IMR-90 (cell line): ENCODE measurements around the gene GABRB2. TPM values are rescaled to one million over a fixed set of nuclear protein-coding genes. Genes with fewer than 3 reads are reported as not detected.

ENCODE experiments used
- ATAC-seq: fragments of 200-7000 bp; cut with Tn5 transposase; 2 replicates; pipeline ENCODE4 v1.9.1; 2020; ENCODE audit warnings: low read depth, mild to moderate bottlenecking, moderate library complexity
- BruUV-seq: library from RNA; stranded (reverse); fragments of 400-500 nt; replicated peaks from 2 replicates; lab custom pipeline; 2021; lab: Mats Ljungman, UMichigan
- CTCF ChIA-PET: fragments of 300-600 bp; formaldehyde crosslinking; extraction: SDS; loops from one replicate; lab custom pipeline; 2021; ENCODE audit warnings: antibody characterized with exemption; lab: Yijun Ruan, JAX
- POLR2A ChIA-PET: fragments of 300-600 bp; sonication (Branson Sonifier 250); formaldehyde crosslinking; loops from one replicate; lab custom pipeline; 2022; ENCODE audit warnings: antibody characterized with exemption; ENCODE audit not compliant: unreplicated experiment; lab: Charles Lee
- DNase-seq: peaks from one replicate; pipeline ENCODE4 v3.0.0; 2013
- H2AFZ ChIP-seq: replicated peaks from 2 replicates; pipeline ENCODE3; 2013; ENCODE audit warnings: low read length, mild to moderate bottlenecking; ENCODE audit not compliant: poor library complexity
- H2AK5ac ChIP-seq: 2 replicates; pipeline ENCODE4 v1.6.1; 2013; ENCODE audit warnings: low read depth, low read length, inconsistent platforms
- H2AK9ac ChIP-seq: replicated peaks from 2 replicates; pipeline ENCODE3; 2013; ENCODE audit warnings: mild to moderate bottlenecking, low read depth, low read length, moderate library complexity; ENCODE audit not compliant: poor library complexity
- H2BK120ac ChIP-seq: 2 replicates; pipeline ENCODE4 v1.6.1; 2013; ENCODE audit warnings: low read depth, low read length, inconsistent platforms
- H2BK15ac ChIP-seq: 3 replicates; pipeline ENCODE4 v1.6.1; 2013; ENCODE audit warnings: low read depth, low read length, inconsistent platforms
- H2BK20ac ChIP-seq: 2 replicates; pipeline ENCODE4 v1.6.1; 2013; ENCODE audit warnings: low read depth, mild to moderate bottlenecking, inconsistent platforms, low read length, moderate library complexity
- H2BK5ac ChIP-seq: 2 replicates; pipeline ENCODE4 v1.6.1; 2013; ENCODE audit warnings: mild to moderate bottlenecking, low read depth, low read length, inconsistent platforms; ENCODE audit not compliant: poor library complexity, severe bottlenecking
- H3K14ac ChIP-seq: replicated peaks from 2 replicates; pipeline ENCODE4 v1.6.1; 2013; ENCODE audit warnings: low read depth, low read length, inconsistent platforms
- H3K18ac ChIP-seq: 2 replicates; pipeline ENCODE4 v1.6.1; 2013; ENCODE audit warnings: low read depth, low read length, control low read depth
- H3K23ac ChIP-seq: 2 replicates; pipeline ENCODE4 v1.6.1; 2013; ENCODE audit warnings: low read depth, low read length, inconsistent platforms
- H3K27ac ChIP-seq: 2 replicates; pipeline ENCODE4 v1.5.1; 2013; ENCODE audit warnings: mild to moderate bottlenecking, control low read depth, low read length; ENCODE audit not compliant: insufficient read depth
- H3K27me3 ChIP-seq: 2 replicates; pipeline ENCODE4 v1.6.1; 2013; ENCODE audit warnings: low read length; ENCODE audit not compliant: control insufficient read depth, insufficient read depth
- H3K36me3 ChIP-seq: 2 replicates; pipeline ENCODE4 v1.6.1; 2013; ENCODE audit warnings: low read length, mixed read lengths; ENCODE audit not compliant: control insufficient read depth, insufficient read depth
- H3K4ac ChIP-seq: 2 replicates; pipeline ENCODE4 v1.6.1; 2013; ENCODE audit warnings: low read depth, low read length, inconsistent platforms
- H3K4me1 ChIP-seq: 2 replicates; pipeline ENCODE4 v1.6.1; 2013; ENCODE audit warnings: low read length, mixed read lengths; ENCODE audit not compliant: control insufficient read depth, insufficient read depth
- H3K4me2 ChIP-seq: 2 replicates; pipeline ENCODE4 v1.6.1; 2013; ENCODE audit warnings: low read depth, mild to moderate bottlenecking, control low read depth, low read length, moderate library complexity
- H3K4me3 ChIP-seq: 2 replicates; pipeline ENCODE4 v1.5.1; 2013; ENCODE audit warnings: low read depth, mild to moderate bottlenecking, control low read depth, low read length, moderate library complexity; ENCODE audit not compliant: insufficient read depth
- H3K56ac ChIP-seq: 2 replicates; pipeline ENCODE4 v1.6.1; 2013; ENCODE audit warnings: low read length, inconsistent platforms; ENCODE audit not compliant: insufficient read depth; ENCODE audit errors: extremely low read depth
- H3K79me1 ChIP-seq, 2 experiments: 2 replicates each; pipeline ENCODE4 v1.6.1; 2013; ENCODE audit warnings: low read length in 2 of 2, inconsistent platforms in 1 of 2, low read depth in 1 of 2
- H3K9ac ChIP-seq: 2 replicates; pipeline ENCODE4 v1.6.1; 2013; ENCODE audit warnings: low read depth, low read length, control low read depth
- H3K9me1 ChIP-seq: 2 replicates; pipeline ENCODE4 v1.6.1; 2013; ENCODE audit warnings: low read length, inconsistent platforms; ENCODE audit not compliant: insufficient read depth
- H3K9me3 ChIP-seq: 2 replicates; pipeline ENCODE4 v1.6.1; 2013; ENCODE audit warnings: low read length; ENCODE audit not compliant: control insufficient read depth, insufficient read depth
- H4K20me1 ChIP-seq: 2 replicates; pipeline ENCODE4 v1.6.1; 2013; ENCODE audit warnings: low read length, inconsistent platforms; ENCODE audit not compliant: insufficient read depth
- H4K5ac ChIP-seq: 2 replicates; pipeline ENCODE4 v1.6.1; 2013; ENCODE audit warnings: mild to moderate bottlenecking, low read depth, low read length, control low read depth
- H4K8ac ChIP-seq, 2 experiments: 2 replicates each; pipeline ENCODE4 v1.6.1; 2013; ENCODE audit warnings: low read depth in 2 of 2, low read length in 2 of 2, control low read depth in 1 of 2, inconsistent platforms in 1 of 2
- H4K91ac ChIP-seq: 2 replicates; pipeline ENCODE4 v1.6.1; 2013; ENCODE audit warnings: low read depth, low read length, inconsistent platforms; ENCODE audit not compliant: insufficient read depth
- BHLHE40 ChIP-seq: fragments of 150-350 bp; IDR thresholded peaks from 2 replicates; pipeline ENCODE4 v1.6.1; 2016; ENCODE audit warnings: mild to moderate bottlenecking, low read depth, low read length
- MAFK ChIP-seq: IDR thresholded peaks from 2 replicates; pipeline ENCODE4 v1.6.1; 2012; ENCODE audit warnings: low read depth, low read length, improper control_type of control experiment
- MAZ ChIP-seq: IDR thresholded peaks from 2 replicates; pipeline ENCODE4 v1.6.1; 2012; ENCODE audit warnings: low read depth, mild to moderate bottlenecking, low read length, improper control_type of control experiment, moderate library complexity, borderline replicate concordance
- NFE2L2 ChIP-seq: fragments of 150-350 bp; IDR thresholded peaks from 2 replicates; pipeline ENCODE4 v1.6.1; 2016; ENCODE audit warnings: low read depth, mild to moderate bottlenecking, low read length
- SMC3 ChIP-seq: fragments of 150-350 bp; IDR thresholded peaks from 2 replicates; pipeline ENCODE4 v1.6.1; 2016; ENCODE audit warnings: low read depth, mild to moderate bottlenecking, antibody characterized with exemption, low read length, moderate library complexity
- WGBS, 2 experiments: methylation state at CpG; one replicate each; pipeline versions ENCODE4 v1.1.5 to v1.1.7; 2013; ENCODE audit warnings: missing lambda C conversion rate in 2 of 2; ENCODE audit not compliant: insufficient read length in 1 of 2; ENCODE audit errors: extremely low coverage in 2 of 2; 5-methylcytosine and 5-hydroxymethylcytosine counted together
- dilution Hi-C: fragments of 300-500 bp; cut with HindIII; formaldehyde crosslinking; loops from one replicate; pipeline ENCODE4 v1.14.3; 2018; ENCODE audit warnings: low sequenced_read_pairs; ENCODE audit not compliant: unreplicated experiment
- in situ Hi-C: fragments of 300-500 bp; cut with MboI; formaldehyde crosslinking; loops from 3 replicates; pipeline ENCODE4 v1.14.3; 2019; ENCODE audit warnings: low sequenced_read_pairs, inconsistent platforms, mixed read lengths
- intact Hi-C: fragments of 100-400 bp; cut with micrococcal nuclease; formaldehyde crosslinking; loops from 2 replicates; pipeline ENCODE4 v1.10.0; 2022
- polyA plus RNA-seq, 3 experiments: library from polyadenylated mRNA; depleted of rRNA; stranded (reverse); fragments of >200 nt; gene quantifications; 2 replicates each; pipeline ENCODE4 v1.2.3, GENCODE V29; 2012; ENCODE audit warnings: low replicate concordance in 1 of 3
- total RNA-seq: library from RNA; depleted of rRNA; stranded (reverse); fragments of >200 nt; gene quantifications from 2 replicates; pipeline ENCODE4 v1.2.3, GENCODE V29; 2012
- TF ChIP-seq, protein P1 (sequence below): fragments of 150-350 bp; IDR thresholded peaks from 2 replicates; pipeline ENCODE4 v1.6.1; 2016; ENCODE audit warnings: low read depth, mild to moderate bottlenecking, low read length, moderate library complexity, borderline replicate concordance
- TF ChIP-seq, protein P2 (sequence below): fragments of 150-350 bp; IDR thresholded peaks from 2 replicates; pipeline ENCODE4 v1.6.1; 2017; ENCODE audit warnings: mild to moderate bottlenecking, antibody characterized with exemption, low read length, low read depth

The GABRB2 gene
- total and polyA plus RNA-seq, 2 of the 4 experiments (the other 2 are of a cell fraction), result not detected

DNA sequence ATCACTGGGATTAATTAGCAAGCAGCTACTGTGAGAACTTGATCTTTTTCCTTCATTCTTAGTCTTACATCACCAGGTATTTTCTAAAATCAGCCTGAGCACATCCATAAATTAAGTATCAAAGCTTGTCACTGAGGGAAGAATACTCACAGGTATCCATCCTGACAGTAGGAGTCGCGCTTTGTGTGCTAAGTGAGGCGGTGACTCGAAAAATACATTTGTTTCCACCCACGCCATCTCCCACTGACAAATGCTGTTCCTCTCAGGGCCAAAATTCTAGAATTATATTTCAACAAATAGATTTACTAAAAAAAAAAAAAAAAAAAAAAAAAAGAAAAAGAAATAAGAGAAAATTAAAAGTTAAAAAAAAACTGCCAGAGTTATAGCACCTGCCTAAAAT, 34.1 kb upstream of the GABRB2 start:
- intact Hi-C loops (no loop called here), dilution Hi-C loops (no loop called here), in situ Hi-C loops (no loop called here)
- no peaks in the 10 kb centered on the region for H3K4me1 ChIP-seq
- no peak overlapping the region for H3K9ac ChIP-seq
- no peak overlapping the region for H3K4me2 ChIP-seq
- no peak overlapping the region for H3K4ac ChIP-seq
- no peaks in the 10 kb centered on the region for H4K20me1 ChIP-seq
- H2BK20ac ChIP-seq, result no peak overlapping the region
- ATAC-seq (no peak), DNase-seq (no peak)
- no peak overlapping the region for H2AFZ ChIP-seq
- H3K4me3 ChIP-seq, result no peak overlapping the region
- H2AK5ac ChIP-seq, result no peak overlapping the region
- no peak overlapping the region for H3K18ac ChIP-seq
- no peak overlapping the region for H2BK15ac ChIP-seq
- BruUV-seq, result no TSS peak
- POLR2A ChIA-PET, result no interaction called here
- H3K27ac ChIP-seq, result no peak overlapping the region
- no peak overlapping the region for H3K23ac ChIP-seq
- no peak overlapping the region for H2BK5ac ChIP-seq
- no peak overlapping the region for H4K91ac ChIP-seq
- no peak overlapping the region for H4K5ac ChIP-seq
- H3K14ac ChIP-seq, result no peak overlapping the region
- no peaks in the 10 kb centered on the region for H3K27me3 ChIP-seq
- H3K9me3 ChIP-seq, result peaks cover 9% of the 10 kb centered on the region
- H3K56ac ChIP-seq, result no peak overlapping the region
- H3K79me1 ChIP-seq, result no peaks in the 10 kb centered on the region
- no peaks in the 10 kb centered on the region for H3K9me1 ChIP-seq
- H4K8ac ChIP-seq, result no peak overlapping the region
- TF ChIP-seq, protein P1, sequence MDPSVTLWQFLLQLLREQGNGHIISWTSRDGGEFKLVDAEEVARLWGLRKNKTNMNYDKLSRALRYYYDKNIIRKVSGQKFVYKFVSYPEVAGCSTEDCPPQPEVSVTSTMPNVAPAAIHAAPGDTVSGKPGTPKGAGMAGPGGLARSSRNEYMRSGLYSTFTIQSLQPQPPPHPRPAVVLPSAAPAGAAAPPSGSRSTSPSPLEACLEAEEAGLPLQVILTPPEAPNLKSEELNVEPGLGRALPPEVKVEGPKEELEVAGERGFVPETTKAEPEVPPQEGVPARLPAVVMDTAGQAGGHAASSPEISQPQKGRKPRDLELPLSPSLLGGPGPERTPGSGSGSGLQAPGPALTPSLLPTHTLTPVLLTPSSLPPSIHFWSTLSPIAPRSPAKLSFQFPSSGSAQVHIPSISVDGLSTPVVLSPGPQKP, result no peak
- TF ChIP-seq, protein P2, sequence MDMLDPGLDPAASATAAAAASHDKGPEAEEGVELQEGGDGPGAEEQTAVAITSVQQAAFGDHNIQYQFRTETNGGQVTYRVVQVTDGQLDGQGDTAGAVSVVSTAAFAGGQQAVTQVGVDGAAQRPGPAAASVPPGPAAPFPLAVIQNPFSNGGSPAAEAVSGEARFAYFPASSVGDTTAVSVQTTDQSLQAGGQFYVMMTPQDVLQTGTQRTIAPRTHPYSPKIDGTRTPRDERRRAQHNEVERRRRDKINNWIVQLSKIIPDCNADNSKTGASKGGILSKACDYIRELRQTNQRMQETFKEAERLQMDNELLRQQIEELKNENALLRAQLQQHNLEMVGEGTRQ, result no peak
- TF ChIP-seq MAZ (no peak), MAFK (no peak), BHLHE40 (no peak), SMC3 (no peak), NFE2L2 (no peak)
- WGBS, 2 experiments, result no CpG with 5 or more reads among the region's 5 CpGs
- no peaks in the 10 kb centered on the region for H3K36me3 ChIP-seq
- CTCF ChIA-PET, result no interaction called here
- no peak overlapping the region for H2AK9ac ChIP-seq
- no peak overlapping the region for H2BK120ac ChIP-seq
